SK-N-DZ (cell line): Measurements from ENCODE around the gene IL17REL.

ENCODE experiments used
- DNase-seq: peaks from one replicate; pipeline ENCODE4 v3.0.0-alpha.2; 2015; ENCODE audit warnings: low spot score

The IL17REL gene

GRCh38 chr22:50008151-50009040 lies 4.2 kb downstream of the IL17REL start:
- no peak for DNase-seq

- no peak for DNase-seq
These were observed 5.5 kb downstream of the IL17REL start for GRCh38 chr22:50007057-50007511.

- DNase-seq = no peak
These were observed 7.6 kb downstream of the IL17REL start for GRCh38 chr22:50004918-50005317.

DNA sequence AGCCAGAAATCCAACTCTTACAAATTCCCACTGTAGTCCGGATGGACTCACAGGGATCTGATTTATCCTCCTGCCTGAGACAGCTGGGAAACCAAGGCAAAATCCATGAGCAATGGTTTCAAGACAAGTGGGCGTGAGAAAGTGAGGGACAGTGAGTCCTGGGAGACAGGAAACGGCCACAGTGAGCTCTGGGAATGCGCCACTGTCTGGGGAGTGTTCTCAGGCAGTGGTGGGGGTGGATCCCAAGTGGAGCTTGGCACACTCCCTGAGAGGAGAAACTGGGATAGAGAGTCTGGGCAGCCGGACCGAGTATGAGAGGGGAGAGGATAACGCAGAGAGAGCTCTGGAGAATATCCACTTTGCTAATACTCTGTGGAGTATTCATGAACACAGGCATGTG lies 9.8 kb downstream of the IL17REL start:
- DNase-seq = no peak

- DNase-seq = no peak
These were observed 11.0 kb downstream of the IL17REL start for GRCh38 chr22:50001388-50002231.

DNA sequence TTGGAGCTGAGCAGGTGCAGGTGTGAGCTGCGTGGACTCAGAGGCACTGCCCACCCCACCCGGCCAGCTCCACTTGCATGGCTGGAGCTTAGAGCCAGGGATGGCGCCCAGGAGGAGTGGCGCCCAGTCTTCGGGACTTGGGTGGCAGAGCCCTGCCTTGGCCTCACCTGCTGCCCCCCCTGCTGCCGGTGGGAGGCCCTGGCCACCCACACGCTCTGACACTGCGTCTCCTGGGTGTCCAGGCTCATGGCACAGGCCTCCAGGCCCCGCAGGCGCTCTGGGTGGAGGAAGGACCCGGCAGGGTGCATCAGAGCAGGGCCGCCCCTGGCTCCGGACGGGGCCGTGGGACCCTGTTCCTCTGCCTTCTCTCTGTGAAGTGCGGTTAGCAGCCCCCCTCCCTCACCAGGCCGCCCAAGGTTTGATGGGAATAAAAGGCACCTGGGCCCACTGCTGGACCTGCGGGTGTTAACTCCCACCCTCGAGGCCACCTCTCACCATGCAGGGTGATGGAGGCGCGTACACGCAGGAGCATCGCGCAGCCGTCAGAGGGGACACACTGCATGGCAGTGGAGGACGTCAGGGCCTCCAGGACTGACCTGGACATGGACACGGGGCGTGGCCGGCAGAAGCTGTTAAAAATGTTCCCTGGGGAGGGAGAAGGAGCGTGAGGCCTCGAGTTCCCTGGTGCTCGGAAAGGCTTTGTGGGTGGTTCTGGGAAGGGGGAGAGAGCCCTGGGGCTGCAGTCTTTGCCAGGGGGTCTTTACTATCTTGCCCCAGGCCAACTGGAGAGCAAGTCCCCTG lies 11.8 kb downstream of the IL17REL start:
- no peak for DNase-seq

DNA sequence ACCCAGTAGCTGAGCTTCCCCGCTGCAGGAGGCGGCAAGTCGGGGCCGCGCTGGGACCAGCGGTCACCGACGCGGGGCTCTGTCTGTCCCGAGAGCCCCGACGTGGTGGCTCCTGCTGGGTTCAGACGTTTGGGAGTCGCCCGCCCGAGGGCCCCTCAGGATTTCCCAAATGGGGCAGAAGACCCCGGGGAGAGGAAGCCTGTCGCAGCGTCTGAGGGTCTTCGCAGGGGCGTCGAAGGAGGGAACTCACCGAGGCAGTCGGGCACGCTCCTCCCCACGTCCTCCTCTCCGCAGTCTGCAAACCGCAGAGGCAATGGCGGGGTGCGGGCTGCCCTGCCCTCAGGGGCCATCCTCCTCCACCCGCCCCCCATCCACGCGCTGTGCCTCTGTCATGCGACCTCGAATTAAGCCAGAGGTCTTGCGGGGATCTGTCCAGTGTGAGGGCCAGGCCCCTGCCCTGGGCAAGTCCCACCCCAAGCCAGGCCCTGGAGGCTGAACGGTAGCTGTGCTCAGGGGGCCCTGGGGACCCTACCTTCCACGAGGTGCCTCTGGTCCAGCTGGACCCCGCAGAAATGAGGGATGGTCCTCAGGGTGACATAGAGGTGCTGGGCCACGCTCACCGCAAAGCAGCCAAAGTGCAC lies 12.5 kb downstream of the IL17REL start:
- DNase-seq = no peak

DNA sequence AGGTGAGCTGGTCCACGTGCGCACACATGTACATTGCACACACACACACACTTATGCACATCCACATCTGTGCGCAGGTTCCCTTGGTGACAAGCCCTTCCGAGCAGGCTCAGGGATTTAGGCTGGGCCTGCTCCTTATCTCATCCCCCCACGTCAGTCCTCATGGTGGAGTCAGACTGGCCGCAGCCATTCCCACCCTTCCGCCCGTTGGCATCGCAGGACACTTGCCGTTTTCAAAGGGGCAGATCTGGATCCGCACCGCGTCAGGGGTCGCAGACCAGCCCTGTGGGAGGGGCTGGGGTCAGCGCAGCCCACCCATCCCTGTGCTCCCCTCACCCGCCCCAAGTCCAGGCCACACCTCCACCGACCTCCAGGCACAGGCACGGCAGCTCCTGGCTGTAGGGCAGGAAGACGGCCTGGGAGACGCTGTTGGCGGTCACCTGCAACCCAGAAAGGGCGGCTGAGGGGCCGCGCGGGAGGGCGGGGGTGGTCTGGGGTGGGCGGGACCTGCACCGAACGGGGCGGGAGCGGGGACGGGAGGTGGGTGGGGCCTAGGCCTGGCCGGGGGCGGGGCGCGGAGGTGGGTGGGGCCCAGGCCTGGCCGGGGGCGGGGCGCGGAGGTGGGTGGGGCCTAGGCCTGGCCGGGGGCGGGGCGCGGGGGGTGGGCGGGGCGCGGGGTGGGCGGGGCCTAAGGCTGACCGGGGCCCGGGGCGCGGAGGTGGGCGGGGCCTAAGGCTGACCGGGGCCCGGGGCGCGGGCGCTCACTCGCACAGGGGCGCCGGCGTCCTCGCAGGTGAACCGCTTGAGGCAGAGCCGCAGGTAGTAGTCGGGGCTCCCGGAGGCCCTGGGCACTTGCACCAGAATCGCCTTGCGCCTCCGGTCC lies 13.3 kb downstream of the IL17REL start:
- no peak for DNase-seq

DNA sequence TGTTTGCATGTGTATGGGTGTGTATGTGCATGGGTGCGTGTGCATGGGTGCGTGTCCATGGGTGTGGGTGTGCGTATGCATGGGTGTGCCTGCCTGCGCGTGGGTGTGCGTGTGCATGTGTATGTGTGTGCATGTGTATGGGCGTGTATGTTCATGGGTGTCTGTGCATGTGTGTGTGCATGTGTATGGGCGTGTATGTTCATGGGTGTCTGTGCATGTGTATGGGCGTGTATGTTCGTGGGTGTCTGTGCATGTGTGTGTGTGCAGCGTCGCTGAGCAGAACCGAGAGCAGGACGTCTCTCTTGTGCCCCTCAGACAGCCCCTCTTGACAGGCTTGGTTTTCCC lies 13.9 kb downstream of the IL17REL start:
- no peak for DNase-seq

GRCh38 chr22:49997932-49998717 lies 14.4 kb downstream of the IL17REL start:
- no peak for DNase-seq

GRCh38 chr22:49997251-49997599 lies 15.3 kb downstream of the IL17REL start:
- no peak for DNase-seq

DNA sequence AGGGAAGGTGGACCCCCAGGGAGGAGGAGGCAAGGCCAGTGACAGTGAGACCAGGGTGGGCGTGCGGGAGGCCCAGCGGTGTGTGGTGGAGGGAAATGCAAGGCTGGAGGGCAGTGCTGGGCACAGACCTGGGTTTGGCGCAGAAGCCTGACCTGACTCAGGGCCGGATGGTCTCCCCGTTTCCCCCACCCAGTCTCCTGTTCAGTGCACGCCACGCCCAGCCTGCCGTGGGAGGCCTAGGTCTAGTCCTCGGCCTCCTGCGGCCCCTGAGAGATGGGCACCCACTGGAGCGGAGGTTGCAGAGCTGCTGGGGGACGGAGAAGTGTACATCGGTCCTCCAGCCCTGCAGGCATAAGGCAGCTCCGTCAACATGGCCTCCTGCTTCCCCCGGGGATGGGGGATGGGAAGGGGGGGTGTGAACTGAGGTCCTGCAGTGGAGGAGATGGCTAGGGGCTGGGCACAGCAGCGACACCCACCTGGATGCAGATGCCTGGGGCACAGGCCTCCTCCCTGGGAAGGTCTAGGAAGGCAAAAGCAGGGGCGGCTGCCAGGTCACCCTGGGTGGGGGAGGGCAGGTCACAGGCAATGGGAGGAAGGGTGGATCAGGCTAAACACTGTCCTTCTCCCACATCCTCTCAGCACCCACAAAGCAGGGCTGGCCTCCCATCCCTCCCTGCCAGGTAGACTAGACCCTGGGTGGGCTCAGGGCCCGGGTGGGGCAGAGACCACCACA lies 15.9 kb downstream of the IL17REL start:
- no peak for DNase-seq

DNA sequence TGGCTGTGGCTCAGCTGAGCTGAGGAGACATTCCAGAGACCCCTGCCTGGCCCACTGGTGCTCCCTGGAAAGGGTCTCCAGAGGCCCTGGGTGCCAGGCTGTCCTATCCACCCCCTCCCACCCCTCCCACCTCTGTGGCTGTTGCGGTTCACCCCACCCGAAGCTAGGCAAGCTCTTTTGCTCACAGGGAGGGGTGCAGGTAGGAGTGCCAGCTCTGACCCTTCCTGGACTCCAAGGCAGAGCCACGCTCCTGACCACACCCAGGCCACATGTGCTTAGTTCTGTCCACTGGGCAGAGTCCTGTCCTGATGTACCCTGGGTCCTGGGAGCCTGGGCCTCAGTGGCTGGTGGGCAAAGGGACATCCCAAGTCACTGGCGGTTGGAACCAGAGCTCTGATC lies 16.4 kb downstream of the IL17REL start:
- DNase-seq = no peak

DNA sequence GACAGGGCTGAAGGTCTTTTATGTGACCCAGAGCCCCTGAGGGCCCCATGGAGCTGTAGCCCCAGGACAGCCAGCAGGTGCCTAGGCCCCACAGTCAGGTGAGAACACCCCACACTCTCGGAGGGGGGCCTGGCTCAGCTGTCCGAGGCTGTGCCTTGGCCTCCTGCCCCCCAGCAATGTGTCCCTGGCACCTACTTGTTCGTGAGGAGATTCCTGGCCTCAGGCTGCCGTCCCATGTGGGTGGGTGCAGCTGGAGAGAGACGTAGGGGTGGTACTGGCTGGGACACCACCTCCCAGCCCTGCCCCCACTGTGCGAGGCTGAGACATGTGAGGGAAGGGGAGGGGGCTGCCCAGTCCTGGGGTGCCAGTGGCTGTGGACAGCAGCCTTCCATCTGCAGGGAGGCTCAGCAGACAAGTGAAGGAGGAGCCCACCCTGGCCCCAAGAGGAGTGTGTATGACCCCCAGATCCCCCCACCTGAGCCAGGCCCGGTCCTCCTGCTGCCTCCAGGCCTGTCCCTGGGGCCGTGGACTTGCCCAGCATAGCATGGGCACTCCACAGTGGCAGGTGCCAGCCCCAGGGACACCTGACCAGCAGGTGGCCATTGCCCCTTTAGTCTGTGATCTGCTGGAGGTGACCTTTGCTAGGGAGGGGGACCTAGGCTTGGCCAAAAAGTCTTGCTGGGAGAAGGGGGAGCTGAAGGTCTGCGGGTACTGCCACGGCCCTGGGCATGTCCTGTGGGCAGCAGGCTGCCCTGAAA lies 17.0 kb downstream of the IL17REL start:
- DNase-seq = no peak

DNA sequence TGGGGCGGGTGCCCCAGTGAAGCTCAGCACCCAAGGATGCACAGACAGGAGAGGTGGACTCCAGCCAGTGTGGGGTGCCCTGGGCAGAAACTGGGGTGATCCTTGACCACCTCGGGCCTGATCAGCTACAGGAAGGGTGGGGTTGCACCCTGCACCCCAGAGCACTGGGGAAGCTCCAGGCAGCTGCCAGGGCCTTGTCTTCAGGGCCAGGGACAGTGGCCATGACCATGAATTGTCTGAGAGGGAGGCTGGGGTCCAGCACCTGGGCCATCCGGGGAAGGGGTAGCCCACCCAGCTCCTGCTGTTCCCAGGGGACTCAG lies 17.6 kb downstream of the IL17REL start:
- DNase-seq = no peak

- DNase-seq = no peak
These were observed 18.1 kb downstream of the IL17REL start for GRCh38 chr22:49994361-49995040.

DNA sequence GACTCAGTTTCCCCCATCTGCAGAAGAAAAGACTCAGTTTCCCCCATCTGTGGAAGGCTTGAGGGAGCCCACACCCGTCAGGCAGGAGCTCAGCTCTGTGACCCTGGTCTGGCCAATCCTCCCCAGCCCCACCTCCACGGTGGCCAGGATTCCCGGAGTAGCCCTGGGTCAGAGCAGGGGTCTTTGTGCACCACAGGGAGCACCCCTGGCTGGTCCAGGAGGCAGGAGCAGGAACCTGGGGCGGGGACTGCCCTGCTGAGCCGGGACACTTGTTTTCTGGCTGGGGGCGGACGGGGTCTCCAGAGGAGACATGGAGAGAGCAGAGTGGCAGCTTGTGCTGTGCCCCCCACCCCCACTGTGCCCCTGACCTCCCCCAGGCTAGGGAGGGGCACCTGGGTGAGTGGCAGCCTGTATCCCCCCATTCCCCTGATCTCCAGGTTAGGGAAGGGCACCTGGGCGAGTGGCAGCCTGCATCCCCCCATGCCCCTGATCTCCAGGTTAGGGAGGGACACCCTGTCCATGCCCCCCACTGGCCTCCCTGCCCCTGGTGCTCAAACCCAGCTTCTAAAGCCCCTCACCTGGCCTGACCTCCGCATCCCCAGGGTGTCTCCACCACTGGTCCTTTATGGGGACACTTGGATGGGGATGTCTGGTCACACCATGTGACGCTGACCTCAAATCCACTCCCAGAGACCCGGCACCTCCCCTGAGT lies 18.8 kb downstream of the IL17REL start:
- DNase-seq = no peak
